CD4-positive, alpha-beta T cell treated with Interleukin-15 for 1 hour (primary cell): ENCODE data around the gene ZBTB44.
"Not testable (repeated sequence)": the region's sequence is repeated elsewhere in the genome, so short reads cannot be mapped to it uniquely, and the experiment has no call there.

ENCODE experiments used
- DNase-seq: peaks from one replicate; pipeline ENCODE4 v3.0.0-alpha.2; 2020

Gene ZBTB44

GRCh38 chr11:130246738-130247137, 68.0 kb downstream of the ZBTB44 start:
- DNase-seq, result no peak

- DNase-seq, result no peak
Measured at GRCh38 chr11:130246270-130246669, 68.4 kb downstream of the ZBTB44 start.

GRCh38 chr11:130245375-130245774, 69.3 kb downstream of the ZBTB44 start:
- not testable (repeated sequence) for DNase-seq

GRCh38 chr11:130244848-130245247, 69.9 kb downstream of the ZBTB44 start:
- no peak for DNase-seq

- no peak for DNase-seq
Measured at GRCh38 chr11:130243816-130244215, 70.9 kb downstream of the ZBTB44 start.

- DNase-seq, result no peak
Measured at GRCh38 chr11:130241713-130242112, 73.0 kb downstream of the ZBTB44 start.

GRCh38 chr11:130237282-130238006, 77.3 kb downstream of the ZBTB44 start:
- no peak for DNase-seq

- no peak for DNase-seq
Measured at GRCh38 chr11:130234315-130234714, 80.4 kb downstream of the ZBTB44 start.

- not testable (repeated sequence) for DNase-seq
Measured at GRCh38 chr11:130233888-130234287, 80.8 kb downstream of the ZBTB44 start.

- DNase-seq, result not testable (repeated sequence)
Measured at GRCh38 chr11:130233486-130233885, 81.2 kb downstream of the ZBTB44 start.

- no peak for DNase-seq
Measured at GRCh38 chr11:130227373-130227772, 87.3 kb downstream of the ZBTB44 start.

GRCh38 chr11:130223291-130223971, 91.3 kb downstream of the ZBTB44 start:
- DNase-seq, result no peak

- DNase-seq, result no peak
Measured at GRCh38 chr11:130220311-130221035, 94.2 kb downstream of the ZBTB44 start.

GRCh38 chr11:130219148-130219547, 95.6 kb downstream of the ZBTB44 start:
- no peak for DNase-seq

- DNase-seq, result no peak
Measured at GRCh38 chr11:130218501-130219070, 96.1 kb downstream of the ZBTB44 start.

- DNase-seq, result no peak
Measured at GRCh38 chr11:130217133-130218031, 97.3 kb downstream of the ZBTB44 start.

GRCh38 chr11:130216591-130217132, 98.1 kb downstream of the ZBTB44 start:
- no peak for DNase-seq

GRCh38 chr11:130216221-130216550, 98.5 kb downstream of the ZBTB44 start:
- DNase-seq, result no peak

- DNase-seq, result no peak
Measured at GRCh38 chr11:130215531-130216220, 99.0 kb downstream of the ZBTB44 start.

- DNase-seq, result no peak
Measured at GRCh38 chr11:130214861-130215530, 99.7 kb downstream of the ZBTB44 start.

GRCh38 chr11:130213979-130214281, 100.8 kb downstream of the ZBTB44 start:
- DNase-seq, result no peak
